ENCODE measurements around the gene C1QTNF9. TPM values are rescaled to one million over a fixed set of nuclear protein-coding genes. Genes with fewer than 3 reads are reported as not detected.

C1QTNF9 gene
- total RNA-seq, 1 experiment from 2014 or later: not detected

- no peaks in the 10 kb centered on the region for H3K36me3 Mint-ChIP-seq
- TF ChIP-seq NR2C2 (CRISPR knock-in tag; IDR thresholded peaks at IDR 0.05) (no peak), GRHL2 (CRISPR knock-in tag; IDR thresholded peaks at IDR 0.05; ENCODE audit: insufficient replicate concordance, severe bottlenecking) (no peak)
- H3K4me1 Mint-ChIP-seq: no peaks in the 10 kb centered on the region
- H3K4me3 Mint-ChIP-seq: no peak overlapping the region
- H3K27ac Mint-ChIP-seq: no peak overlapping the region
- no peaks in the 10 kb centered on the region for H3K9me3 Mint-ChIP-seq
- ChIA-PET CTCF (interaction anchor here (0.7 kb wide), 1 partner anchor 1424 kb away, joined by 3 read pairs; no protein-coding TSS in a partner anchor), POLR2A (no interaction called here)
- no peak for DNase-seq (ENCODE audit: low spot score)
- no peaks in the 10 kb centered on the region for H3K27me3 Mint-ChIP-seq (ENCODE audit: low read depth)
- ATAC-seq: no peak
Measured at GRCh38 chr13:24360106-24360505, 50.7 kb downstream of the C1QTNF9 start.

GRCh38 chr13:24361113-24361512 lies 51.7 kb downstream of the C1QTNF9 start:
- H3K4me3 Mint-ChIP-seq: no peak overlapping the region
- H3K27ac Mint-ChIP-seq: no peak overlapping the region
- ChIA-PET CTCF (no interaction called here), POLR2A (no interaction called here)
- TF ChIP-seq OVOL2 (CRISPR knock-in tag; IDR thresholded peaks at IDR 0.05; ENCODE audit: borderline replicate concordance): no peak
- TF ChIP-seq ZNF425 (CRISPR knock-in tag; conservative IDR thresholded peaks at IDR 0.05): no peak
- no peak for TF ChIP-seq NR3C1 (CRISPR knock-in tag; conservative IDR thresholded peaks at IDR 0.05; ENCODE audit: low read depth)
- no peak for TF ChIP-seq SP1 (CRISPR knock-in tag; conservative IDR thresholded peaks at IDR 0.05)
- no peak for TF ChIP-seq ZNF416 (CRISPR knock-in tag; IDR thresholded peaks at IDR 0.05)
- TF ChIP-seq MLX (CRISPR knock-in tag; IDR thresholded peaks at IDR 0.05): no peak
- TF ChIP-seq ZNF671 (CRISPR knock-in tag; IDR thresholded peaks at IDR 0.05): no peak
- no peak for TF ChIP-seq JUN (CRISPR knock-in tag; IDR thresholded peaks at IDR 0.05)
- no peak for TF ChIP-seq CREB1 (CRISPR knock-in tag; IDR thresholded peaks at IDR 0.05)
- no peak for TF ChIP-seq HMGA2 (CRISPR knock-in tag; IDR thresholded peaks at IDR 0.05)
- TF ChIP-seq ZSCAN18 (CRISPR knock-in tag; IDR thresholded peaks at IDR 0.05): no peak
- no peak for TF ChIP-seq AR (CRISPR knock-in tag; IDR thresholded peaks at IDR 0.05)
- TF ChIP-seq ZNF423 (CRISPR knock-in tag; IDR thresholded peaks at IDR 0.05): no peak
- no peaks in the 10 kb centered on the region for H3K27me3 Mint-ChIP-seq (ENCODE audit: low read depth)
- H3K36me3 Mint-ChIP-seq: no peaks in the 10 kb centered on the region
- H3K9me3 Mint-ChIP-seq: no peaks in the 10 kb centered on the region
- no peaks in the 10 kb centered on the region for H3K4me1 Mint-ChIP-seq
- DNase-seq (ENCODE audit: low spot score): no peak
- no peak for ATAC-seq

GRCh38 chr13:24361852-24362366 lies 52.5 kb downstream of the C1QTNF9 start:
- Mint-ChIP-seq H3K36me3 (no peaks in the 10 kb centered on the region), H3K27me3 (ENCODE audit: low read depth) (no peaks in the 10 kb centered on the region), H3K4me1 (no peaks in the 10 kb centered on the region), H3K9me3 (no peaks in the 10 kb centered on the region), H3K27ac (no peak overlapping the region), H3K4me3 (no peak overlapping the region)
- ChIA-PET CTCF (no interaction called here), POLR2A (no interaction called here)
- TF ChIP-seq TCF7 (CRISPR knock-in tag; IDR thresholded peaks at IDR 0.05; ENCODE audit: low read depth) (no peak), GABPB1 (CRISPR knock-in tag; IDR thresholded peaks at IDR 0.05) (no peak), NR2C2 (CRISPR knock-in tag; IDR thresholded peaks at IDR 0.05) (no peak), CDX4 (CRISPR knock-in tag; IDR thresholded peaks at IDR 0.05; ENCODE audit: borderline replicate concordance) (no peak), ZNF416 (CRISPR knock-in tag; IDR thresholded peaks at IDR 0.05) (no peak), PRRX2 (CRISPR knock-in tag; IDR thresholded peaks at IDR 0.05) (no peak), USF1 (CRISPR knock-in tag; IDR thresholded peaks at IDR 0.05) (no peak)
- no peak for ATAC-seq
- no peak for DNase-seq (ENCODE audit: low spot score)

Measured in WTC11 (cell line).